Measurements from ENCODE around the gene GPR142. TPM values are rescaled to one million over a fixed set of nuclear protein-coding genes. Genes with fewer than 3 reads are reported as not detected.

GPR142 gene
- total RNA-seq, 1 experiment from 2014 or later: 0.33 TPM

GRCh38 chr17:74369665-74370490 is 2.6 kb downstream of the GPR142 start:
- Histone ChIP-seq H3K9ac (ENCODE audit: extremely low read depth, insufficient read length, low read length) (no peak overlapping the region), H3K4me1 (ENCODE audit: insufficient read depth, low read length) (no peaks in the 10 kb centered on the region), H3K9me3 (ENCODE audit: control insufficient read depth, low read depth, low read length) (no peaks in the 10 kb centered on the region), H2AK5ac (ENCODE audit: insufficient read length, low read length) (no peak overlapping the region), H3T11ph (ENCODE audit: low read length) (no peak overlapping the region), H2BK15ac (ENCODE audit: low read depth, low read length) (no peak overlapping the region), H3K79me1 (ENCODE audit: insufficient read depth, low read depth, low read length, poor library complexity, severe bottlenecking) (no peaks in the 10 kb centered on the region), H4K8ac (replicated peaks; ENCODE audit: insufficient read length, low read depth, low read length) (no peak overlapping the region), H3K23me2 (ENCODE audit: insufficient read length, low read depth, low read length, poor library complexity, severe bottlenecking) (no peaks in the 10 kb centered on the region), H4K5ac (ENCODE audit: insufficient read length, low read depth, low read length) (no peak overlapping the region), H3K4ac (ENCODE audit: low read depth, low read length) (no peak overlapping the region), H2BK5ac (ENCODE audit: insufficient read length, low read length) (no peak overlapping the region), H3K27ac (ENCODE audit: insufficient read length, low read depth, low read length) (no peak overlapping the region), H2BK20ac (ENCODE audit: low read depth, low read length, poor library complexity, severe bottlenecking) (no peak overlapping the region), H2AFZ (ENCODE audit: low read length) (no peak overlapping the region), H3K27me3 (ENCODE audit: insufficient read depth, low read length) (no peaks in the 10 kb centered on the region), H3K56ac (ENCODE audit: insufficient read length, low read depth, low read length) (no peak overlapping the region), H2BK12ac (ENCODE audit: insufficient read length, low read depth, low read length) (no peak overlapping the region), H3K23ac (ENCODE audit: insufficient read length, low read depth, low read length) (no peak overlapping the region), H3K14ac (ENCODE audit: insufficient read depth, low read length) (no peak overlapping the region), H4K20me1 (ENCODE audit: control insufficient read depth, insufficient read depth, insufficient read length) (no peaks in the 10 kb centered on the region), H3K4me2 (ENCODE audit: insufficient read depth, insufficient read length, low read length) (no peak overlapping the region), H2BK120ac (ENCODE audit: low read depth, low read length, poor library complexity, severe bottlenecking) (no peak overlapping the region), H3K18ac (ENCODE audit: insufficient read length, low read depth, low read length) (no peak overlapping the region), H4K91ac (ENCODE audit: insufficient read length, low read depth, low read length) (no peak overlapping the region), H3K79me2 (ENCODE audit: insufficient read depth, low read length) (no peaks in the 10 kb centered on the region)
- peaks cover 8 to 11% of the 10 kb centered on the region in 2 experiments for H3K4me1 Mint-ChIP-seq
- DNase-seq: no peak
- peak overlapping the region in 1 of 3 experiments; percentile 62; a peak in 2 of 7 replicates for H3K27ac Mint-ChIP-seq
- TF ChIP-seq CTCF (conservative IDR thresholded peaks at IDR 0.05): no peak
- H3K27me3 Mint-ChIP-seq (ENCODE audit: low read depth): peaks cover 60% of the 10 kb centered on the region
- no CpG with 5 or more reads among the region's 17 CpGs for WGBS (ENCODE audit: extremely low coverage, insufficient read length, low lambda C conversion rate)
- no peaks in the 10 kb centered on the region; a peak in 1 of 5 replicates for H3K9me3 Mint-ChIP-seq
- H3K4me3 Mint-ChIP-seq: no peak overlapping the region
- H3K36me3 Mint-ChIP-seq (ENCODE audit: insufficient read depth in 1 of 3, low read depth in 3 of 3): no peaks in the 10 kb centered on the region
